WTC11 (cell line): ENCODE data around the gene ACSF2. TPM values are rescaled to one million over a fixed set of nuclear protein-coding genes. Genes with fewer than 3 reads are reported as not detected.

ENCODE experiments used
- ATAC-seq: fragments of 200-7000 bp; cut with Tn5 transposase; 2 replicates; pipeline ENCODE4 v1.10.0; 2021; ENCODE audit warnings: mild to moderate bottlenecking, moderate library complexity
- CTCF ChIA-PET: fragments of 300-600 bp; sonication (Branson Sonifier 250); formaldehyde crosslinking; loops from one replicate; lab custom pipeline; 2021; ENCODE audit warnings: antibody characterized with exemption; lab: Charles Lee
- POLR2A ChIA-PET: fragments of 350-600 bp; sonication (Branson Sonifier 250); formaldehyde crosslinking; loops from one replicate; lab custom pipeline; 2021; ENCODE audit warnings: antibody characterized with exemption; lab: Charles Lee
- DNase-seq: peaks from one replicate; pipeline ENCODE4 v3.0.0; 2021; ENCODE audit warnings: low spot score
- H3K27ac Mint-ChIP-seq: 2 replicates; pipeline ENCODE4 v1.8.0; 2021; ENCODE audit warnings: mixed read lengths
- H3K27me3 Mint-ChIP-seq: 2 replicates; pipeline ENCODE4 v1.8.0; 2021; ENCODE audit warnings: low read depth, mild to moderate bottlenecking, moderate library complexity, mixed read lengths
- H3K36me3 Mint-ChIP-seq: 2 replicates; pipeline ENCODE4 v1.8.0; 2021; ENCODE audit warnings: mixed read lengths
- H3K4me1 Mint-ChIP-seq: 2 replicates; pipeline ENCODE4 v1.8.0; 2022; ENCODE audit warnings: mixed read lengths
- H3K4me3 Mint-ChIP-seq: 2 replicates; pipeline ENCODE4 v1.8.0; 2021; ENCODE audit warnings: mild to moderate bottlenecking, moderate library complexity, mixed read lengths
- H3K9me3 Mint-ChIP-seq: 2 replicates; pipeline ENCODE4 v1.8.0; 2021; ENCODE audit warnings: mixed read lengths
- ATF3 ChIP-seq: sonication (generic); formaldehyde crosslinking; conservative IDR thresholded peaks from 2 replicates; pipeline ENCODE4 v1.8.1; 2022; ENCODE audit warnings: mild to moderate bottlenecking, missing genetic modification reagents
- CTCF ChIP-seq: fragments of 200-600 bp; IDR thresholded peaks from 2 replicates; pipeline ENCODE4 v1.8.0; 2022; ENCODE audit warnings: antibody characterized with exemption
- E2F4 ChIP-seq: sonication (generic); formaldehyde crosslinking; IDR thresholded peaks from 2 replicates; pipeline ENCODE4 v1.8.1; 2022; ENCODE audit warnings: low read depth, mild to moderate bottlenecking, moderate library complexity, missing genetic modification reagents, borderline replicate concordance
- ETV6 ChIP-seq: sonication (generic); formaldehyde crosslinking; IDR thresholded peaks from 2 replicates; pipeline ENCODE4 v1.8.1; 2022; ENCODE audit warnings: mild to moderate bottlenecking, missing genetic modification reagents
- FOXJ3 ChIP-seq: sonication (generic); formaldehyde crosslinking; IDR thresholded peaks from 2 replicates; pipeline ENCODE4 v1.9.0; 2021; ENCODE audit warnings: missing genetic modification reagents, mild to moderate bottlenecking, borderline replicate concordance
- FOXP4 ChIP-seq: sonication (generic); formaldehyde crosslinking; IDR thresholded peaks from 2 replicates; pipeline ENCODE4 v1.8.0; 2022; ENCODE audit warnings: mild to moderate bottlenecking, missing genetic modification reagents
- HMGXB4 ChIP-seq: sonication (generic); formaldehyde crosslinking; IDR thresholded peaks from 2 replicates; pipeline ENCODE4 v1.8.1; 2023; ENCODE audit warnings: mild to moderate bottlenecking, moderate library complexity, missing genetic modification reagents
- JAZF1 ChIP-seq: fragments of 250-450 bp; sonication (Bioruptor Pico); IDR thresholded peaks from 2 replicates; pipeline ENCODE4 v1.9.0; 2021; ENCODE audit warnings: moderate library complexity, mild to moderate bottlenecking, inconsistent platforms
- MAX ChIP-seq: sonication (generic); formaldehyde crosslinking; IDR thresholded peaks from 2 replicates; pipeline ENCODE4 v1.8.0; 2022; ENCODE audit warnings: mild to moderate bottlenecking, missing genetic modification reagents
- NFE2L1 ChIP-seq: sonication (generic); formaldehyde crosslinking; IDR thresholded peaks from 2 replicates; pipeline ENCODE4 v1.8.1; 2023; ENCODE audit warnings: missing genetic modification reagents
- NR3C1 ChIP-seq: sonication (generic); formaldehyde crosslinking; conservative IDR thresholded peaks from 2 replicates; pipeline ENCODE4 v1.8.1; 2023; ENCODE audit warnings: low read depth, mild to moderate bottlenecking, missing genetic modification reagents
- OVOL2 ChIP-seq: fragments of 250-450 bp; sonication (Bioruptor Pico); IDR thresholded peaks from 2 replicates; pipeline ENCODE4 v1.9.0; 2021; ENCODE audit warnings: mild to moderate bottlenecking, borderline replicate concordance
- RORB ChIP-seq: fragments of 250-450 bp; sonication (Bioruptor Pico); IDR thresholded peaks from 2 replicates; pipeline ENCODE4 v1.9.0; 2021; ENCODE audit warnings: mild to moderate bottlenecking
- USF2 ChIP-seq: sonication (generic); formaldehyde crosslinking; IDR thresholded peaks from 2 replicates; pipeline ENCODE4 v1.8.1; 2023; ENCODE audit warnings: mild to moderate bottlenecking, missing genetic modification reagents, moderate library complexity
- ZNF281 ChIP-seq: sonication (generic); formaldehyde crosslinking; IDR thresholded peaks from 2 replicates; pipeline ENCODE4 v1.8.0; 2023; ENCODE audit warnings: mild to moderate bottlenecking, missing genetic modification reagents
- total RNA-seq: library from RNA; stranded (reverse); gene quantifications from 3 replicates; pipeline ENCODE4 v1.2.3, GENCODE V29; 2021

ACSF2 gene
- total RNA-seq, 1 experiment from 2014 or later: 19.9 TPM

GRCh38 chr17:50474523-50474922, 48.5 kb downstream of the ACSF2 start:
- H3K27me3 Mint-ChIP-seq: peaks cover 21% of the 10 kb centered on the region

GRCh38 chr17:50475362-50475761, 49.3 kb downstream of the ACSF2 start:
- no peak for ATAC-seq
- POLR2A ChIA-PET: interaction anchor here (0.6 kb wide), 1 partner anchor 9 kb away, joined by 4 read pairs; no protein-coding TSS in a partner anchor

More at GRCh38 chr17:50474523-50474922, 48.5 kb downstream of the ACSF2 start:
- Mint-ChIP-seq H3K36me3 (no peaks in the 10 kb centered on the region), H3K4me1 (peaks cover 19% of the 10 kb centered on the region), H3K4me3 (no peak overlapping the region), H3K27ac (no peak overlapping the region)
- ChIA-PET CTCF (interaction anchor here (0.5 to 5.8 kb wide), 3 partner anchors 20 to 77 kb away, joined by 3 to 40 read pairs (median 3); partner anchors contain the start of gene LRRC59), POLR2A (no interaction called here)
- no peak for DNase-seq
- no peak for TF ChIP-seq MAX
- TF ChIP-seq, all 79 proteins: peak for 0
- no peaks in the 10 kb centered on the region for H3K9me3 Mint-ChIP-seq
- no peak for ATAC-seq

More at GRCh38 chr17:50475362-50475761, 49.3 kb downstream of the ACSF2 start:
- H3K36me3 Mint-ChIP-seq: no peaks in the 10 kb centered on the region
- TF ChIP-seq OVOL2 (CRISPR knock-in tag): no peak
- no peak for TF ChIP-seq ZNF281 (CRISPR knock-in tag)
- no peak for TF ChIP-seq E2F4 (CRISPR knock-in tag)
- TF ChIP-seq CTCF: no peak
- no peak for TF ChIP-seq ETV6
- no peak for TF ChIP-seq NR3C1 (CRISPR knock-in tag)
- no peak for TF ChIP-seq HMGXB4 (CRISPR knock-in tag)
- no peak for TF ChIP-seq RORB (CRISPR knock-in tag)
- TF ChIP-seq FOXP4 (CRISPR knock-in tag): no peak
- TF ChIP-seq FOXJ3 (CRISPR knock-in tag): no peak
- no peak for TF ChIP-seq USF2 (CRISPR knock-in tag)
- TF ChIP-seq JAZF1: no peak
- TF ChIP-seq ATF3: no peak
- no peak for TF ChIP-seq NFE2L1 (CRISPR knock-in tag)
- H3K27ac Mint-ChIP-seq: no peak overlapping the region
- H3K9me3 Mint-ChIP-seq: no peaks in the 10 kb centered on the region
- DNase-seq: no peak
- CTCF ChIA-PET: interaction anchor here (0.9 to 5.8 kb wide), 2 partner anchors 67 to 78 kb away, joined by 3 to 40 read pairs; partner anchors contain the start of gene LRRC59
- peaks cover 20% of the 10 kb centered on the region for H3K4me1 Mint-ChIP-seq
- peaks cover 20% of the 10 kb centered on the region for H3K27me3 Mint-ChIP-seq
- H3K4me3 Mint-ChIP-seq: no peak overlapping the region
